HEK293 (cell line): ENCODE results near the gene PLOD3.
A peak's percentile ranks its signal among the peaks of the same experiment; 100 is the strongest.

Experiments
- CTCF ChIA-PET: fragments of 350-600 bp; formaldehyde crosslinking; extraction: SDS; loops from one replicate; lab custom pipeline; 2021; ENCODE audit warnings: antibody characterized with exemption; lab: Yijun Ruan, JAX
- POLR2A ChIA-PET: fragments of 300-600 bp; formaldehyde crosslinking; extraction: SDS; loops from one replicate; lab custom pipeline; 2020; ENCODE audit warnings: antibody characterized with exemption, inconsistent platforms; lab: Yijun Ruan, JAX
- H3K27ac ChIP-seq: fragments of 200-500 bp; sonication (Bioruptor generic); 2 replicates; pipeline ENCODE4 v1.5.1; 2014; ENCODE audit warnings: low read depth, low read length, control low read depth, inconsistent platforms; ENCODE audit errors: extremely low read depth
- H3K36me3 ChIP-seq, 2 experiments: fragments of 200-500 bp in 1 of 2; sonication (Bioruptor generic) in 1 of 2; 1 replicate in 1 of 2; 2 replicates in 1 of 2; pipeline ENCODE4 v1.5.1; 2014 to 2017; ENCODE audit warnings: inconsistent platforms in 2 of 2, low read length in 2 of 2; ENCODE audit not compliant: control insufficient read depth in 2 of 2, insufficient read depth in 1 of 2
- H3K4me1 ChIP-seq: fragments of 200-500 bp; sonication (Bioruptor generic); 2 replicates; pipeline ENCODE4 v1.5.1; 2014; ENCODE audit warnings: mild to moderate bottlenecking, low read length, inconsistent platforms; ENCODE audit not compliant: control insufficient read depth, insufficient read depth
- H3K4me3 ChIP-seq: 2 replicates; pipeline ENCODE4 v1.5.1; 2011; ENCODE audit warnings: low read depth, mild to moderate bottlenecking, control low read depth, low read length, moderate library complexity
- H3K9me3 ChIP-seq: fragments of 200-500 bp; sonication (Bioruptor generic); 2 replicates; pipeline ENCODE4 v1.5.1; 2014; ENCODE audit warnings: low read depth, low read length, inconsistent platforms; ENCODE audit not compliant: control insufficient read depth, insufficient read depth
- BCL6B ChIP-seq: fragments of 450-650 bp; formaldehyde crosslinking; IDR thresholded peaks from 2 replicates; pipeline ENCODE4 v1.5.1; 2017; ENCODE audit warnings: missing biosample characterization, missing genetic modification characterization
- GFI1B ChIP-seq: fragments of 450-650 bp; formaldehyde crosslinking; IDR thresholded peaks from 2 replicates; pipeline ENCODE4 v1.5.1; 2016; ENCODE audit warnings: missing biosample characterization, missing genetic modification characterization
- KLF10 ChIP-seq: fragments of 450-650 bp; IDR thresholded peaks from 2 replicates; pipeline ENCODE4 v1.5.1; 2018; ENCODE audit warnings: missing biosample characterization, mild to moderate bottlenecking, missing genetic modification characterization
- OSR2 ChIP-seq: fragments of 450-650 bp; formaldehyde crosslinking; IDR thresholded peaks from 2 replicates; pipeline ENCODE4 v1.5.1; 2016; ENCODE audit warnings: missing biosample characterization, missing genetic modification characterization
- REPIN1 ChIP-seq: fragments of 450-650 bp; formaldehyde crosslinking; IDR thresholded peaks from 2 replicates; pipeline ENCODE4 v1.5.1; 2017; ENCODE audit warnings: missing biosample characterization, missing genetic modification characterization, low read depth
- SCRT1 ChIP-seq: fragments of 450-650 bp; formaldehyde crosslinking; IDR thresholded peaks from 2 replicates; pipeline ENCODE4 v1.5.1; 2016; ENCODE audit warnings: missing biosample characterization, missing genetic modification characterization, borderline replicate concordance
- SCRT2 ChIP-seq: fragments of 450-650 bp; formaldehyde crosslinking; IDR thresholded peaks from 2 replicates; pipeline ENCODE4 v1.5.1; 2016; ENCODE audit warnings: missing biosample characterization, missing genetic modification characterization
- SP2 ChIP-seq: fragments of 450-650 bp; formaldehyde crosslinking; IDR thresholded peaks from 2 replicates; pipeline ENCODE4 v1.5.1; 2016; ENCODE audit warnings: missing biosample characterization, missing genetic modification characterization
- TRIM28 ChIP-seq: IDR thresholded peaks from 2 replicates; pipeline ENCODE4 v1.6.1; 2011; ENCODE audit warnings: low read length, control low read depth, borderline replicate concordance
- ZBTB1 ChIP-seq: fragments of 450-650 bp; formaldehyde crosslinking; IDR thresholded peaks from 2 replicates; pipeline ENCODE4 v1.5.1; 2016; ENCODE audit warnings: missing biosample characterization, missing genetic modification characterization
- ZBTB48 ChIP-seq: fragments of 450-650 bp; formaldehyde crosslinking; IDR thresholded peaks from 2 replicates; pipeline ENCODE4 v1.5.1; 2016; ENCODE audit warnings: missing biosample characterization, missing genetic modification characterization
- ZNF174 ChIP-seq: fragments of 450-650 bp; formaldehyde crosslinking; IDR thresholded peaks from 2 replicates; pipeline ENCODE4 v1.5.0; 2017; ENCODE audit warnings: missing biosample characterization, mild to moderate bottlenecking, missing genetic modification characterization
- ZNF175 ChIP-seq: fragments of 450-650 bp; formaldehyde crosslinking; IDR thresholded peaks from 2 replicates; pipeline ENCODE4 v1.5.1; 2016; ENCODE audit warnings: missing biosample characterization, missing genetic modification characterization
- ZNF18 ChIP-seq: fragments of 450-650 bp; formaldehyde crosslinking; IDR thresholded peaks from 2 replicates; pipeline ENCODE4 v1.5.1; 2016; ENCODE audit warnings: missing biosample characterization, missing genetic modification characterization
- ZNF184 ChIP-seq: fragments of 450-650 bp; IDR thresholded peaks from 2 replicates; pipeline ENCODE4 v1.5.1; 2018; ENCODE audit warnings: missing biosample characterization, mild to moderate bottlenecking, missing genetic modification characterization
- ZNF202 ChIP-seq: fragments of 450-650 bp; formaldehyde crosslinking; IDR thresholded peaks from 2 replicates; pipeline ENCODE4 v1.5.1; 2016; ENCODE audit warnings: missing biosample characterization, missing genetic modification characterization, borderline replicate concordance
- ZNF223 ChIP-seq: fragments of 450-650 bp; formaldehyde crosslinking; IDR thresholded peaks from 2 replicates; pipeline ENCODE4 v1.5.1; 2016; ENCODE audit warnings: missing biosample characterization, missing genetic modification characterization
- ZNF341 ChIP-seq: fragments of 450-650 bp; formaldehyde crosslinking; IDR thresholded peaks from 2 replicates; pipeline ENCODE4; 2016; ENCODE audit warnings: low read depth, missing biosample characterization, missing genetic modification characterization
- ZNF398 ChIP-seq: fragments of 450-650 bp; formaldehyde crosslinking; IDR thresholded peaks from 2 replicates; pipeline ENCODE4 v1.5.1; 2017; ENCODE audit warnings: missing biosample characterization, missing genetic modification characterization
- ZNF423 ChIP-seq: fragments of 450-650 bp; formaldehyde crosslinking; IDR thresholded peaks from 2 replicates; pipeline ENCODE4 v1.5.1; 2016; ENCODE audit warnings: missing biosample characterization, missing genetic modification characterization
- ZNF433 ChIP-seq: fragments of 450-650 bp; formaldehyde crosslinking; IDR thresholded peaks from 2 replicates; pipeline ENCODE4 v1.5.1; 2016; ENCODE audit warnings: missing biosample characterization, missing genetic modification characterization, low read depth
- ZNF473 ChIP-seq: fragments of 450-650 bp; formaldehyde crosslinking; IDR thresholded peaks from 2 replicates; pipeline ENCODE4 v1.5.1; 2017; ENCODE audit warnings: missing biosample characterization, missing genetic modification characterization
- ZNF654 ChIP-seq: fragments of 450-650 bp; formaldehyde crosslinking; IDR thresholded peaks from 2 replicates; pipeline ENCODE4 v1.5.1; 2016; ENCODE audit warnings: low read depth, missing biosample characterization, missing genetic modification characterization
- ZNF670 ChIP-seq: fragments of 450-650 bp; formaldehyde crosslinking; IDR thresholded peaks from 2 replicates; pipeline ENCODE4 v1.5.1; 2016; ENCODE audit warnings: missing biosample characterization, missing genetic modification characterization, low read depth
- ZNF792 ChIP-seq: fragments of 450-650 bp; formaldehyde crosslinking; IDR thresholded peaks from 2 replicates; pipeline ENCODE4 v1.5.1; 2016; ENCODE audit warnings: missing biosample characterization, missing genetic modification characterization
- TF ChIP-seq, protein P1 (sequence below): fragments of 450-650 bp; formaldehyde crosslinking; IDR thresholded peaks from 2 replicates; pipeline ENCODE4 v1.5.1; 2016; ENCODE audit warnings: missing biosample characterization, missing genetic modification characterization

Gene PLOD3

DNA sequence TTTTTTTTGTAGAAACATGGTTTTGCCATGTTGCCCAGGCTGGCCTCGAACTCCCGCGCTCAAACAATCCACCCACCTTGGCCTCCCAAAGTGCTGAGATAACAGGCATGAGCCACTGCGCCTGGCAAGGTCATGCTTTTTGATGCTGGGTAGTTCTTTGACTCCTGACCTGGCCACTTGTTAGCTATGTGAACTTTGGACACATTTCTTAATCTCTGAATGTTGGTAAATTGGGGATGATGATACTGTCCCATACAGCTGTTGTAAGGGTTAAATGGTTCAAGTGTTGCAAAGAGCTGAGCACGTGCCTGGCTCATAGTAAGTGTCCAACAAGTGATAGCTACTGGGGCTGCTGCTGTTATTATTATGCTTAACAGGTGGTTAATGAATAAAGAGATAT lies 2.9 kb upstream of the PLOD3 start:
- Histone ChIP-seq H3K9me3 (no peaks in the 10 kb centered on the region), H3K4me3 (no peak overlapping the region), H3K4me1 (no peaks in the 10 kb centered on the region), H3K27ac (no peak overlapping the region), H3K36me3 (peaks cover 3 to 26% of the 10 kb centered on the region in 2 experiments; a peak in 2 of 3 replicates)
- CTCF ChIA-PET, result interaction anchor here (1.9 to 2.1 kb wide), 2 partner anchors 24 to 28 kb away, joined by 6 to 13 read pairs; partner anchors contain the start of gene FIS1
- POLR2A ChIA-PET, result no interaction called here
- TF ChIP-seq ZNF175 (tag by site-specific recombination) (no peak), SCRT1 (0 out of 2 replicates have a peak, but pooled peaks have one; percentile 20), SCRT2 (tag by site-specific recombination) (peak; percentile 79), REPIN1 (tag by site-specific recombination) (no peak)

DNA sequence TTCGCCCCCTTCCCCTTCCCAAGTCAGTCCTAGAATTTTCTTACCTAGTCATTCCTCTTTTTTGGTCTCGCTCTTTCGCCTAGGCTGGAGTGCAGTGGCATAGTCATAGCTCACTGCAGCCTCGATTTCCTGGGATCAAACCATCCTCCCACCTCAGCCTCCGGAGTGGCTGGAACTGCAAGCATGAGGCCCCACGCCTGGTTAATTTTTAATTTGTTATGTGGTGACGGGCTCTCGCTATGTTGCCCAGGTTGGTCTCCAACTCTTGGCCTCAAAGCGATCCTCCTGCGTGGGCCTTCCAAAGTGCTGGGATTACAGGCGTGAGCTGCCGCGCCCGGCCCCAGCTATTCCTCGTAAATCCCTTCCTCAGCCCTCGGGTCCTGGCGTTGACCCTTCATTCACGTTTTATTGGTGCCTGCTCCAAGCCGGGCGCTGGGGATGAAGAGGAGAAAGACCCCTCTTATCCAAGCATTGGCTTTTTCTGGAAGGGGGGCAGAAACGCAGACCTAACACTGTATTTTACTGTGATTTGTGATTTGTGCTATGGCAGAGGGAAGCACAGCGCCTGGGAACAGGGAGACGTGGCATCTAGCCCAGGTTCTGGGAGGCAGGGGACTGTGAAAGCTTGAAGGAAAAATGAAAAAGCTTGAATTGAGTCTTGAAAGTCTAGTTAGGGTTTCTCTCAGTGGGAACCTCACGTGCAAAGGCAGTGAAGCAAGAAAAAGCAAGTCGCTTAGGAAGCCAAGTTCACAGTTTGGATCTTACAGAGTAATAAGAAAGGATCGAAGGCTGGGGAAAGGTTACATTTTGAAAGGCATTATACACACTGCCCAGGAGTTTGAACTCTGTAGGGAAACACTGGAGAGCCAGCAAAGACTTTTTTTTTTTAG lies 1.1 kb upstream of the PLOD3 start:
- Histone ChIP-seq H3K4me3 (peak overlapping the region; percentile 53), H3K36me3 (peaks cover 3 to 19% of the 10 kb centered on the region in 2 experiments; a peak in 2 of 3 replicates), H3K4me1 (0 out of 2 replicates have a peak, but pooled peaks cover 3% of the 10 kb centered on the region), H3K9me3 (no peaks in the 10 kb centered on the region), H3K27ac (no peak overlapping the region)
- ChIA-PET CTCF (interaction anchor here (0.6 to 1.9 kb wide), 10 partner anchors 10 to 195 kb away, joined by 3 to 21 read pairs (median 4); partner anchors contain the start of gene FIS1), POLR2A (interaction anchor here (0.6 to 2.7 kb wide), 19 partner anchors 9 to 632 kb away, joined by 3 to 23 read pairs (median 5); partner anchors contain the start of genes FBXO24, FIS1, IFT22 and LRCH4)
- TF ChIP-seq ZNF174 (tag by site-specific recombination), result no peak
- TF ChIP-seq ZBTB1 (tag by site-specific recombination), result no peak
- TF ChIP-seq ZNF654 (tag by site-specific recombination), result no peak
- TF ChIP-seq, protein P1, sequence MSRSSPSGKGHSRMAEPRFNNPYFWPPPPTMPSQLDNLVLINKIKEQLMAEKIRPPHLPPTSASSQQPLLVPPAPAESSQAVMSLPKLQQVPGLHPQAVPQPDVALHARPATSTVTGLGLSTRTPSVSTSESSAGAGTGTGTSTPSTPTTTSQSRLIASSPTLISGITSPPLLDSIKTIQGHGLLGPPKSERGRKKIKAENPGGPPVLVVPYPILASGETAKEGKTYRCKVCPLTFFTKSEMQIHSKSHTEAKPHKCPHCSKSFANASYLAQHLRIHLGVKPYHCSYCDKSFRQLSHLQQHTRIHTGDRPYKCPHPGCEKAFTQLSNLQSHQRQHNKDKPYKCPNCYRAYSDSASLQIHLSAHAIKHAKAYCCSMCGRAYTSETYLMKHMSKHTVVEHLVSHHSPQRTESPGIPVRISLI (tag by site-specific recombination), result no peak
- TF ChIP-seq ZNF433 (tag by site-specific recombination), result no peak
- TF ChIP-seq ZNF792, result peak; percentile 68; the same call in 1 of the 2 replicates
- no peak for TF ChIP-seq OSR2
- TF ChIP-seq KLF10 (tag by site-specific recombination), result no peak
- TF ChIP-seq ZNF423 (tag by site-specific recombination), result no peak
- TF ChIP-seq ZBTB48 (tag by site-specific recombination), result no peak
- no peak for TF ChIP-seq ZNF670 (tag by site-specific recombination)
- no peak for TF ChIP-seq ZNF18 (tag by site-specific recombination)
- no peak for TF ChIP-seq SP2
- TF ChIP-seq ZNF202 (tag by site-specific recombination), result no peak
- TF ChIP-seq TRIM28, result no peak
- no peak for TF ChIP-seq ZNF223 (tag by site-specific recombination)
- TF ChIP-seq BCL6B, result no peak
- no peak for TF ChIP-seq GFI1B (tag by site-specific recombination)
- no peak for TF ChIP-seq ZNF398 (tag by site-specific recombination)
- no peak; the same call in 1 of the 2 replicates for TF ChIP-seq ZNF341 (tag by site-specific recombination)
- TF ChIP-seq ZNF473 (tag by site-specific recombination), result no peak
- no peak for TF ChIP-seq ZNF184
